T-helper 1 cell treated with Interleukin-12 subunit alpha and Interleukin-12 subunit beta and Interleukin-4 antibody, amounts not matched to agents 30 μg/mL and 1 μg/mL, for 36 hours (primary cell): Measurements from ENCODE around the gene MAOB.
"Not testable (repeated sequence)": the region's sequence is repeated elsewhere in the genome, so short reads cannot be mapped to it uniquely, and the experiment has no call there.

Experiments
- H3K27ac Mint-ChIP-seq: one replicate; pipeline ENCODE4 v1.8.0; 2021; ENCODE audit warnings: mild to moderate bottlenecking, mixed read lengths
- H3K27me3 Mint-ChIP-seq: one replicate; pipeline ENCODE4 v1.8.0; 2021; ENCODE audit warnings: low read depth, mixed read lengths
- H3K36me3 Mint-ChIP-seq: one replicate; pipeline ENCODE4 v1.8.0; 2021; ENCODE audit warnings: low read depth, mixed read lengths
- H3K4me1 Mint-ChIP-seq: one replicate; pipeline ENCODE4 v1.8.0; 2021; ENCODE audit warnings: low read depth, mixed read lengths
- H3K4me3 Mint-ChIP-seq: one replicate; pipeline ENCODE4 v1.8.0; 2021; ENCODE audit warnings: mild to moderate bottlenecking, moderate library complexity, mixed read lengths
- H3K9me3 Mint-ChIP-seq: one replicate; pipeline ENCODE4 v1.8.0; 2021; ENCODE audit warnings: mixed read lengths

The MAOB gene

DNA sequence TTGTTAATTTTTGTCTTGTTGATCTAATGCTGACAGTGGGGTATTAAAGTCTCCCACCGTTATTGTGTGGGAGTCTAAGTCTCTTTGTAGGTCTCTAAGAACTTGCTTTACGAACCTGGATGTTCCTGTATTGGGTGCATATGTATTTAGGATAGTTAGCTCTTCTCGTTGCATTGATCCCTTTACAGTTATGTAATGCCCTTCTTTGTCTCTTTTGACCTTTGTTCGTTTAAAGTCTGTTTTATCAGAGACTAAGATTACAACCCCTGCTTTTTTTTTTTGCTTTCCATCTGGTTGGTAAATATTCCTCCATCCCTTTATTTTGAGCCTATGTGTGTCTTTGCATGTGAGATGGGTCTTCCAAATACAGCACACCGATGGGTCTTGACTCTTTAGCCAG lies 157.0 kb downstream of the MAOB start:
- H3K4me1 Mint-ChIP-seq, H3K9me3 Mint-ChIP-seq, H3K27ac Mint-ChIP-seq, H3K27me3 Mint-ChIP-seq, H3K36me3 Mint-ChIP-seq, H3K4me3 Mint-ChIP-seq: not testable (repeated sequence)

GRCh38 chrX:43720961-43721360 lies 161.3 kb downstream of the MAOB start:
- Mint-ChIP-seq H3K27ac (no peak overlapping the region), H3K27me3 (no peaks in the 10 kb centered on the region), H3K4me3 (no peak overlapping the region), H3K36me3 (no peaks in the 10 kb centered on the region), H3K9me3 (no peaks in the 10 kb centered on the region), H3K4me1 (no peaks in the 10 kb centered on the region)

DNA sequence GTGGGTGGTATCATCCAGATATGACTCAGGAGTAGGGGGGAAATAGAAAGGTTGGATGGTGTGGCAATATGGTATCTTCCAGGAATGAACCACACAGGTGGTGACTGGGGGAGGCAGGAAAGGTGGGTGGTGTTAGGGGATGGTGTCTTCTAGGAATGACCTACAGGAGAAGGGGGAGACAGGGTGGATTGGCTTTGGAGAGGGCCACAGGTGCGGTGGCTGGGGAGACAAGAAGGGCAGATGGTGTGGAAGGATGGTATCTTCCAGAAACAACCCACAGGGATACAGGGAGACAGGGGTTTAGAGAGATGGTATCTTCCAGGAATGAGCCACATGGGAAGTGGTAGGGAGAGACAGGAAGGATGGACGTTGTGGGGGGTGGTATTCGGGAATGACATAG lies 162.2 kb downstream of the MAOB start:
- Mint-ChIP-seq H3K27ac (no peak overlapping the region), H3K4me3 (no peak overlapping the region), H3K36me3 (no peaks in the 10 kb centered on the region), H3K27me3 (no peaks in the 10 kb centered on the region), H3K4me1 (no peaks in the 10 kb centered on the region), H3K9me3 (no peaks in the 10 kb centered on the region)

GRCh38 chrX:43718956-43719355 lies 163.3 kb downstream of the MAOB start:
- no peaks in the 10 kb centered on the region for H3K9me3 Mint-ChIP-seq
- H3K4me1 Mint-ChIP-seq = no peaks in the 10 kb centered on the region
- H3K27me3 Mint-ChIP-seq = no peaks in the 10 kb centered on the region
- no peak overlapping the region for H3K27ac Mint-ChIP-seq
- H3K36me3 Mint-ChIP-seq = no peaks in the 10 kb centered on the region
- H3K4me3 Mint-ChIP-seq = no peak overlapping the region

- H3K4me3 Mint-ChIP-seq = no peak overlapping the region
- no peak overlapping the region for H3K27ac Mint-ChIP-seq
- no peaks in the 10 kb centered on the region for H3K27me3 Mint-ChIP-seq
- H3K4me1 Mint-ChIP-seq = no peaks in the 10 kb centered on the region
- no peaks in the 10 kb centered on the region for H3K36me3 Mint-ChIP-seq
- no peaks in the 10 kb centered on the region for H3K9me3 Mint-ChIP-seq
These were observed 163.7 kb downstream of the MAOB start for GRCh38 chrX:43718546-43718945.

DNA sequence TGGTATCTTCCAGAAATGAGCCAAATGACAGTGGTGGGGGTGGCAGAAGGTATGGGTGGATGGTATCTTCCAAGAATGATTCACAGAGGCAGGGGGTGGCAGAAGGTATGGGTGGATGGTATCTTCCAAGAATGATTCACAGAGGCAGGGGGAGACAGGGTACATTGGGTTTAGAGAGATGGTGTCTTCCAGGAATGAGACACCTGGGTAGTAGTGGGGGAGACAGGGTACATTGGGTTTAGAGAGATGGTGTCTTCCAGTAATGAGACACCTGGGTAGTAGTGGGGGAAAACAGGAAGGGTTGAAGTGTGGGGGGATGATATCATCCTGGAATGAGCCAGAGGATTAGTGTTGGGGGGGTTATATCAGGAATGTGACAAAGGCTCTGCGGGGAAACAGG lies 164.2 kb downstream of the MAOB start:
- H3K4me1 Mint-ChIP-seq = no peaks in the 10 kb centered on the region
- no peaks in the 10 kb centered on the region for H3K36me3 Mint-ChIP-seq
- H3K4me3 Mint-ChIP-seq = no peak overlapping the region
- no peak overlapping the region for H3K27ac Mint-ChIP-seq
- H3K27me3 Mint-ChIP-seq = no peaks in the 10 kb centered on the region
- H3K9me3 Mint-ChIP-seq = no peaks in the 10 kb centered on the region

- Mint-ChIP-seq H3K4me3 (no peak overlapping the region), H3K36me3 (no peaks in the 10 kb centered on the region), H3K9me3 (no peaks in the 10 kb centered on the region), H3K4me1 (no peaks in the 10 kb centered on the region), H3K27me3 (no peaks in the 10 kb centered on the region), H3K27ac (no peak overlapping the region)
These were observed 165.1 kb downstream of the MAOB start for GRCh38 chrX:43717161-43717560.

DNA sequence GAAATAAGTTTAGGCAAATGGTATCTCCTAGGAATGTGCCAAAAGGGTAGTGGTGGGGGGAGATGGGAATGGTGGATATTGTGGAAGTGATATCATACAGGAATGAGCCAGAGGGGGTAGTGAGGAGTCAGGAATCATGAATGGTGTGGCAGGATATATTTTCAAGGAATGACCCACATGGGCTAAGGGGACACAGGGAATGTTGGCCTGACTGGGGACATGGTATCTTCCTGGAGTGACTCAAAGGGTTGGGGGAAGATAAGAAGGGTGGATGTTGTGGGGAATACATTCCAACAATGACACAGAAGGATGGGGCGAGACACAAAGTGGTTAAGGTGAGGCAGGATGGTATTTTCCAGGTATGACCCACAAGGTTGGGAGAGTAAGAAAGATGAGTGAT lies 165.6 kb downstream of the MAOB start:
- no peaks in the 10 kb centered on the region for H3K4me1 Mint-ChIP-seq
- no peaks in the 10 kb centered on the region for H3K9me3 Mint-ChIP-seq
- no peak overlapping the region for H3K4me3 Mint-ChIP-seq
- H3K27ac Mint-ChIP-seq = no peak overlapping the region
- H3K36me3 Mint-ChIP-seq = no peaks in the 10 kb centered on the region
- no peaks in the 10 kb centered on the region for H3K27me3 Mint-ChIP-seq
